ENCODE measurements around the gene RNF181. TPM values are rescaled to one million over a fixed set of nuclear protein-coding genes. Genes with fewer than 3 reads are reported as not detected.

The RNF181 gene, protein sequence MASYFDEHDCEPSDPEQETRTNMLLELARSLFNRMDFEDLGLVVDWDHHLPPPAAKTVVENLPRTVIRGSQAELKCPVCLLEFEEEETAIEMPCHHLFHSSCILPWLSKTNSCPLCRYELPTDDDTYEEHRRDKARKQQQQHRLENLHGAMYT
- total RNA-seq: 201 and 239 TPM in 2 replicates

DNA sequence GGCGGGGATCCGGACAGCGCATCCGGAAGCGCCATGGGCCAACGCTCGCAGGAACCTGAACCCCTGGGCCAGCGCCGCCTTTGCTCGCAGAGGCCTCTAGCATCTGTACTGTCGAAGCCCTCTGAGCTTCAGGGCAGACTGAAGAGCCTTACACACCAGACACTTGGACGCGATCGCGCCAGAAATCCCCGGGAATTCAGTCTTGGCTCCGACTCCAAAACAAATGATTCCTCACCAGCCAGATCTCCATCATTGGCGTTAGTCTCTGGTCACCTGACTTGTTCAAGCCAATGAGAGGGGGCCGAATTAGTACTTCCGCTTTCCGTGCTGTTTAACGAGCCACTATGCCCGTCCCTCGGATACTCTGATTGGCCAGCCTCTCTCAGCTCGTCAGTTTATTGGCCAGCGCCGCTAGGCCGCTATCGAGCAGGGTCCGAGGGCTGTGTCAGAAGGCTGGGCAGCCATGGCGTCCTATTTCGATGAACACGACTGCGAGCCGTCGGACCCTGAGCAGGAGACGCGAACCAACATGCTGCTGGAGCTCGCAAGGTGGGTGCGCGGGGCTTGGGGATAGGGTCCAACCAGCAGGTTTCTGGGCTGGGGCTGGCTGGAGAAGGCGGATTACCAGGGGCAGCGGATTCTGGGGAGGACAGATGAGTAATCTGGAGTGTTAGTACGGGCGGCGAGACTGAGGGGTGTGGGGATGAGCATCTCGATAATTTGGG, at the start of gene RNF181:
Gene RNF181 (plus strand): TSS at position 445 of the 725 bp plus-strand sequence. CDS start 19 bp downstream, at position 464.

DNA sequence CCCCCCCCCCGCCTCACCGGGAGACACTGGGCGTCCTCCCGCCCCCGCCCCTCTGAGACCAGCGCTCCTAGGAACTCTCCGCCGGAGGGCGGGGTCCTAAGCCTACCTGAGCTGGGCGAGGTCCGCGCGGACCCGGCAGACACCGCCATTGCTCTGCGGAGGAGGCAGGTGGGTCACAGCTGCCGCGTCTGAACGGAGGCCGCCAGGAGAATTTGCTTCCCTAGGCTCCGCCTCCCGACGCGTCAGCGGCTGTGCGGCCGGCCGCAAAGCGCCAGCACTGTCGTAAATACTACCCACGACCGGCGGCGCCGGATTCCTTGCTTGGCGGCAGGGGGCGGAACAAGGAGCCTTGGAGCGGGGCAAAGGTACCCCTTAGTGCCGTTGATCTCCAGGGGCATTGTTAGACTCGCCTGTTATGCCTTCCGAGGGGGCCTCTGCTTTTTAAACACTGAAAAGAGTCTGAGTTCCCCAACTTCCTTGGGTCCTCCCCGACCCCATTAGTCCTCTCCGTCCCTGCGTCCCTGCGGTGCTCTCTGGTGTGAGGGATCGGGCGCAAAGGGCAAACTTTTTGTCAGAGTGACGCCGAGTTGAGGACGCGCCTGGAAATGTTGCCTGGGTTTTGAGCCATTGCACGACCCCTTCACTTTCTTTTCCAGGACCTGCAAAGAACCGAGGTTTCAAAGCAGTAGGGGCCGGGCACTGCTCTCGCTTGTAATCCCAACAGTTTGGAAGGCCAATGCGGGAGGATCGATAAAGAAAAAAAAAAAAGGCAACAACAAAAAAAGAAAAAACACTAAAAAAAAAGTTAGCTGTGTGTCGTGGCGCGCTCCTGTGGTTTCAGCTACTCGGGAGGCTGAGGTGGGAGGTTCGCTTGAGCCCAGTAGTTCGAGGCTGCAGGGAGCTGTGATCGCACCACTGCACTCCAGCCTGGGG, 34.0 kb upstream of the RNF181 start, which contains the start of gene GGCX:
Gene GGCX (minus strand): TSS at position 214 of the 933 bp plus-strand sequence. CDS start 65 bp downstream, at position 149.

DNA sequence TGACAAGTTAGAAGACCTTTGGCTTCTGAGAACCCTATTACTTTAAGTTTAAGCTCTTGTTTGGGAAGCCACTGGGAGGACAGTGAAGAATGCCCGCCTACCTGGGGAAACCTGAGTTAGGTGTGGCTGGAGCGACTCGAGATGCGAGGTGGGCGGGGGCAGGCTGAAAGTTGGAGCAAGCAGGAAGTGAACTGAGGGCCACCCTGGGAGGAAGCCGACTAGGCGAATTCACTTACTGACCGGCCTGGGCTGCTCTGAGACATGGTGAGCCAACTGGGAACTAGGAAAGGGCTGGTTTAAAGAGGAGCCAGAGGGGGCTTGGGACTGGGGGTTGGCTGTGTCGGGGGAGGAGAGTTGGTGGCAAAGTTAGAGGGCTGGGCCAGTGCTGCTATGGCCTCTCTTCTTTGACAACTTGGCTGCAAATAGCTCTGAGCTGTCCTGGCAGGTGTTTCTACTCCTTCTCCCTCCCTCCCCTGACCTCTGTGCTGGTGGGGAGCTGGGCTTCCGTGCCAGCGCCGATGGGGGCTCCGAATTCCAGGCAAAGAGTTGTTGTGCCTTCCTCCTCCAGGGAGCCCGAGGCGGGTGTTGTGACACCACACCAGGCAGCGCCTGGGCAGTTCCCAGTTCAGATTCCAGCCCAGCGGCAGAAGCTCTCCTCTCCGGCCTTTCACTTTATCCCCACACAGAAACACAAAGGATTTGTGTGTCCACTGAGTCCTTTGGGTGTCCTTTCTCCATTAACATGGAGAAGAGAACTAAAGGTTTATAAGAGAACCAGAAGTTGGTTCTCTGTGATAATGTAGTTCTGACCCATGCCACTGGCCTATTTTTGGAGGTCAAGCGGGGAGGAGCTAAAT, 17.9 kb upstream of the RNF181 start, which contains the start of gene VAMP8:
Gene VAMP8 (plus strand): TSS at position 201 of the 857 bp plus-strand sequence. CDS start 61 bp downstream, at position 262.

DNA sequence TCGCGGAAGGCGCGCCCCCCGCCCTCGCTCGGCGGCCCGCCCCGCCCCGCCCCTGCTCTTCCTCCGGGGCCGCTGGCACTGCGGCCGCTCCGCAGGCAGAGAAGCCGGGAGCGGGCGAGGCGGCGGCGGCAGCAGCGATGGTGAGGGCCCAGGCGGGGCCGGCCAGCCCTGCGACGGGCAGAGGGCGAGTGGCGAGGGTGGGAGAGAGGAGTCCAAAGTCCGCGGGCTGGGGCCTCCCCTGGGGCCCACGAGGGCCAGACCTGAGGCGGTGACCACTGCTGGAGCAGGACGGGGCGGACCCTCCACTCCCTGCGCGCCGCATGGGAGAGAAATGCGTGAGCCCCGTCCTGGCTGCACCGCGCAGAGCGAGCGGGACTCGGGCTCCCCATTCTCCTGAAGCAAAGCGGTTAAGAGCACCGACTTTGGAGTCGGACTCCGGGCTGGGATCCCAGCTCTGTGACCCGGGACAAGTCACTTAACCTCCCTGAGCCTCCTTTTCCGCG, 11.1 kb upstream of the RNF181 start, which contains the start of gene VAMP5:
Gene VAMP5 (plus strand): TSS at position 78 of the 503 bp plus-strand sequence. CDS start 60 bp downstream, at position 138.

DNA sequence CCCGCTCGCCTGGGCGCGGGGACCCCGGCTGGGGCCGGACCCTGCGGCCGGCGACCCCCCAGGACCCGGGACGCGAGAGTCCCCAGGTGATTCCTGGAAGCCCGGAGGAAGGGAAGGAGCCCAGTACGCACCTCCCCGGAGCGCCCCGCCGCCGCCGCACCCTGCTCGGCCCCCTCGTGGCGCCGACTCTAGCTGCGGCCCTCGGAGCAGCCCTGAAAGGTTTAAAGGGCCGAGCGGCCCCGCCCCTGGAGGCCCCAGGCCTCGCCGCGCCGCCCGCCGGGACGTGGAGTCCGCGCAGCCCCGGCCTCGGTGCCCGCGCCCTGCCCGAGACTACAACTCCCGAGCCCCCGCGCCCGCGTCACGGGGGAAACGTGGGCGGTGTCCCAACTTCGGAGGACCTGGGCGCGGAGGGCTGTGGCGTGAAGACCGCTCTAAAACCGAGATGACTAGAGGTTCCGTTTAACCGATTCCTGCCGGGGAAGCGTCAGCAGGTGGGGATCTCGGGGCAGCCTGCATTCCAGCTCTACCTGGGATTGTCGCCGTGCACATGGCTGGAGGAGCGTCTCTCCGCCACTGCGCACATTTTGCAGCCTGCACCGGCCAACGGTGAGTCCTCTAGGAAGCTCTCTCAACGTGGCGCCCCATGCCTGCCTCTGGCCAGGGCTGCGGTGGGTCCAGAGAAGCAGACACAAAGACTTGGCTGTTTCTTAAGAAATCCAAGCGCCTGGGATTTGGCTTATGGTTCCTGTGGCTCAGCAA, 7.1 kb downstream of the RNF181 start, which contains the start of gene TMEM150A:
Gene TMEM150A (minus strand): TSS at position 223 of the 759 bp plus-strand sequence. CDS start 750 bp downstream, outside the sequence.

DNA sequence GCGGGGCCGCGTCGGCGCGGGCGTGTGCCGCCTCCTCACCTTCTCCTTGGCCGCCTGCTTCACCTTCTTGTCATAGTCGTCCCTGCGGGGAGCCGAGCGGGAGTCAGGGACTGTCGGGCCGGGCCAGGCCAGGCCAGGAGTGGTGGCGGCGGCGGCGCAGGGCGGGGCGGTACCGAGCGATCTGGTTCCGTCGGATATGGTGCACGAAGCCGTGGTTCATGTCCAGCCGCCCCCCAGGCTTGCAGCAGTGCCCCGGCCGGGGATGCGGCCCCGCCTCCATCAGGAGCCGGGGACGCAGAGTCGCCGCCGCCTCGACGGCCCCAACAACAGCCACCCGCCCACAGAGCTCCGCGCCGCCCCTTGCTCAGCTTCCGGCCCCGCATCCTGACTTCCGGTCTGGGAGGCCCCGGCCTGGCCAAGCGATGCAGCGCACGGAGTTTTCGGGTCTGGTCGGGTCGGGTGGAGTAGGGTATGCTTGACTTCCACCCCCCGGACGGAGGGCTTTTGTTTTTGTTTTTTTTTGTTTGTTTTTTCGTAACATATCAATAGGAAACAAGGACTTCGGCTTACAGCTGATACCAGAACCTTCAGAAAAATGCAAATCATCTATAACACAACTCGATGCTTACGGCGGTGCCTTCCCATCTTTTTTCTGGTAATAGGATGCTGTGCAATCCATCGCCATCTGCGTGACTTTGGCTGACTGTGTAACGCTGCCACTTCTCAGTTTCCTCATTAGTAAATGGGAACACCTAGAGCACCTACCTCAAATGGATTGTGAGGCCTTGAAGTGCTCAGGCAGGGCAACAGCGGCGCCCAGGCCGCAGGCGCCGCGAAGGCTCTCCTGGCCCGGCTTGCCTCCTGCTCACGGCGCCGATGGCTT, 16.4 kb downstream of the RNF181 start, which contains the start of gene C2orf68:
Gene C2orf68 (minus strand): TSS at position 362 of the 883 bp plus-strand sequence. CDS start 82 bp downstream, at position 280.

Other genes starting within 250 kb of the RNF181 start
- 52.8 TPM in 2 replicates for gene RETSAT, start 241.2 kb upstream of the RNF181 start, total RNA-seq
- 14.7 and 14.8 TPM in 2 replicates for gene ELMOD3, start 241.0 kb upstream of the RNF181 start, total RNA-seq
- gene CAPG, start 185.4 kb upstream of the RNF181 start, total RNA-seq: 23.6 and 29.1 TPM in 2 replicates
- gene SH2D6, start 177.0 kb upstream of the RNF181 start, total RNA-seq: 0.12 and 0.40 TPM in 2 replicates
- 94.7 and 122 TPM in 2 replicates for gene MAT2A, start 56.6 kb upstream of the RNF181 start, total RNA-seq
- 34.7 and 37.3 TPM in 2 replicates for gene GGCX, start 34.3 kb upstream of the RNF181 start, total RNA-seq
- gene VAMP8, start 18.2 kb upstream of the RNF181 start, total RNA-seq: 0.87 and 1.7 TPM in 2 replicates
- 42.4 and 71.1 TPM in 2 replicates for gene VAMP5, start 11.3 kb upstream of the RNF181 start, total RNA-seq
- 5.9 and 8.1 TPM in 2 replicates for gene TMEM150A, start 7.0 kb downstream of the RNF181 start, total RNA-seq
- 14.3 and 19.0 TPM in 2 replicates for gene C2orf68, start 16.3 kb downstream of the RNF181 start, total RNA-seq
- gene USP39, start 20.4 kb downstream of the RNF181 start, total RNA-seq: 34.1 and 44.1 TPM in 2 replicates
- not detected in 2 replicates for gene SFTPB, start 72.5 kb downstream of the RNF181 start, total RNA-seq
- gene GNLY, start 98.6 kb downstream of the RNF181 start, total RNA-seq: not detected in 2 replicates
- gene ATOH8, start 158.2 kb downstream of the RNF181 start, total RNA-seq: 66.5 and 80.3 TPM in 2 replicates

Data from aortic smooth muscle cell (primary cell).